Right lobe of liver (tissue), 6 donors: ENCODE data around the gene GRIA3. TPM values are rescaled to one million over a fixed set of nuclear protein-coding genes. Genes with fewer than 3 reads are reported as not detected.

Source experiments
- ATAC-seq, 4 donors: fragments of 200-7000 bp; cut with Tn5 transposase; one replicate each; pipeline ENCODE4 v1.9.1; 2020; ENCODE audit warnings: mild to moderate bottlenecking in 4 of 4, moderate library complexity in 4 of 4
- DNase-seq, 3 donors: peaks; one replicate each; pipeline ENCODE4 v3.0.0-alpha.2; 2020
- H3K27ac ChIP-seq, 3 donors: fragments of 200-600 bp; one replicate each; pipeline ENCODE4 v1.8.0; 2022
- H3K27me3 ChIP-seq, 2 donors: fragments of 200-600 bp; one replicate each; pipeline ENCODE4 v1.8.0; 2022
- H3K36me3 ChIP-seq, 4 donors: fragments of 200-600 bp; sonication (generic) in 1 of 4; one replicate each; pipeline versions ENCODE4 v1.5.1 to v1.8.0; 2017 to 2022; ENCODE audit warnings: control low read depth in 1 of 4
- H3K4me1 ChIP-seq, 4 donors: fragments of 200-600 bp; sonication (generic) in 1 of 4; one replicate each; pipeline versions ENCODE4 v1.5.1 to v1.8.0; 2017 to 2022; ENCODE audit warnings: control low read depth in 1 of 4
- H3K4me3 ChIP-seq, 3 donors: fragments of 200-600 bp; one replicate each; pipeline ENCODE4 v1.8.0; 2022
- H3K9me3 ChIP-seq, 4 donors: fragments of 200-600 bp; sonication (generic) in 1 of 4; one replicate each; pipeline versions ENCODE4 v1.5.1 to v1.8.0; 2017 to 2022; ENCODE audit warnings: control low read depth in 1 of 4
- POLR2A ChIP-seq: fragments of 450-650 bp; IDR thresholded peaks from one replicate; pipeline ENCODE4 v1.6.1; 2017; ENCODE audit warnings: antibody characterized with exemption, mild to moderate bottlenecking
- WGBS: methylation state at CpG from one replicate; pipeline ENCODE4 v1.1.6; 2018; ENCODE audit warnings: low coverage, low lambda C conversion rate; ENCODE audit not compliant: insufficient coverage; ENCODE audit errors: missing lambda C conversion rate; 5-methylcytosine and 5-hydroxymethylcytosine counted together
- intact Hi-C, 2 donors: fragments of 100-400 bp; cut with DNase I; formaldehyde crosslinking; loops; one replicate each; pipeline versions ENCODE4 v1.11.2 to v1.14.1; 2022
- total RNA-seq, 6 experiments: library from RNA; depleted of rRNA in 2 of 6; stranded (reverse); fragments of >200 nt in 2 of 6; fragmentation: NEBNext Ultra II Directional in 3 of 6; extraction: Animal tissue kit (Norgen Biotek cat#: 25700) in 3 of 6; gene quantifications; one replicate each; pipeline versions ENCODE4 v1.1.0 to v1.2.4, GENCODE V29; 2016 to 2023
- TF ChIP-seq, protein P1 (sequence below), 4 donors: fragments of 200-600 bp in 3 of 4; fragments of 450-650 bp in 1 of 4; IDR thresholded peaks; one replicate each; pipeline versions ENCODE4 v1.5.1 to v1.8.0; 2016 to 2022; ENCODE audit warnings: antibody characterized with exemption in 4 of 4, mild to moderate bottlenecking in 2 of 4
- donor health status: DM: no; HTN: yes; CAD: no.
- donor health status: DM: no; HTN: no; CAD: no.
- donor health status: DM: no; HTN: no; CAD: no.
- donor health status: DM: no; HTN: yes; CAD: no.
- donor health status: DM: no; HTN: yes; CAD: no.

GRIA3 gene
- total RNA-seq, 6 experiments from 2014 or later, result 0.93 to 6.4 (median 4.1) TPM

DNA sequence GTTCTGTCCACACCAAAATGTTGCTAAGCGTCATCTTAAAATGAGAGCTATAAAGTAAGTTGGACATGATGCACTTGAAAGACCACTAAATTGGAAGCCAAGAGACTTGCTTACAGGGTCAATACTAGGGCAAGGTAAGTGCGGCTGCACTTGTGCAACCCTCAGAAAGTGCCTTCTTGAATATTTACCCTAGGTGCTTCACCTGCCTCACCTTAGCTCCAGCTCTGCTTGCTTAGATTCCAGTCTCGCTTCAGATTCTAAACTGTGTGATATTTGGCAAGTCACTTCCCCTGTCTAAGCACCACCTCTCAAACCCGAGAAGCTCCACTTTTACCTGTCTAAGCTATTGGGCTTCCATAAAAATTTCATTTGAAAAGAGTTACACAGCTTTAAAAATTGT is 136.5 kb downstream of the GRIA3 start:
- ATAC-seq, result no peak
- DNase-seq, result no peak
- intact Hi-C loops, result no loop called here

GRCh38 chrX:123322536-123322935 is 138.5 kb downstream of the GRIA3 start:
- H3K4me1 ChIP-seq, result no peaks in the 10 kb centered on the region
- ATAC-seq (no peak), DNase-seq (no peak)
- 35% methylated on average over 3 of the region's 3 CpGs for WGBS
- H3K27me3 ChIP-seq, result no peaks in the 10 kb centered on the region
- no peak overlapping the region for H3K4me3 ChIP-seq
- H3K27ac ChIP-seq, result no peak overlapping the region
- H3K9me3 ChIP-seq, result no peaks in the 10 kb centered on the region
- TF ChIP-seq POLR2A, result no peak
- TF ChIP-seq, protein P1, sequence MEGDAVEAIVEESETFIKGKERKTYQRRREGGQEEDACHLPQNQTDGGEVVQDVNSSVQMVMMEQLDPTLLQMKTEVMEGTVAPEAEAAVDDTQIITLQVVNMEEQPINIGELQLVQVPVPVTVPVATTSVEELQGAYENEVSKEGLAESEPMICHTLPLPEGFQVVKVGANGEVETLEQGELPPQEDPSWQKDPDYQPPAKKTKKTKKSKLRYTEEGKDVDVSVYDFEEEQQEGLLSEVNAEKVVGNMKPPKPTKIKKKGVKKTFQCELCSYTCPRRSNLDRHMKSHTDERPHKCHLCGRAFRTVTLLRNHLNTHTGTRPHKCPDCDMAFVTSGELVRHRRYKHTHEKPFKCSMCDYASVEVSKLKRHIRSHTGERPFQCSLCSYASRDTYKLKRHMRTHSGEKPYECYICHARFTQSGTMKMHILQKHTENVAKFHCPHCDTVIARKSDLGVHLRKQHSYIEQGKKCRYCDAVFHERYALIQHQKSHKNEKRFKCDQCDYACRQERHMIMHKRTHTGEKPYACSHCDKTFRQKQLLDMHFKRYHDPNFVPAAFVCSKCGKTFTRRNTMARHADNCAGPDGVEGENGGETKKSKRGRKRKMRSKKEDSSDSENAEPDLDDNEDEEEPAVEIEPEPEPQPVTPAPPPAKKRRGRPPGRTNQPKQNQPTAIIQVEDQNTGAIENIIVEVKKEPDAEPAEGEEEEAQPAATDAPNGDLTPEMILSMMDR (IDR thresholded peaks at IDR 0.05), result no peak
- intact Hi-C loops, result no loop called here
- H3K36me3 ChIP-seq, result no peaks in the 10 kb centered on the region

More for the DNA sequence above, 136.5 kb downstream of the GRIA3 start:
- TF ChIP-seq, protein P1 (IDR thresholded peaks at IDR 0.05), result no peak
- no peak for TF ChIP-seq POLR2A
- Histone ChIP-seq H3K27me3 (no peaks in the 10 kb centered on the region), H3K27ac (no peak overlapping the region), H3K9me3 (no peaks in the 10 kb centered on the region), H3K4me1 (no peaks in the 10 kb centered on the region), H3K36me3 (no peaks in the 10 kb centered on the region), H3K4me3 (no peak overlapping the region)
- WGBS, result 27% methylated on average over 1 of the region's 4 CpGs

- Histone ChIP-seq H3K27me3 (no peaks in the 10 kb centered on the region), H3K36me3 (no peaks in the 10 kb centered on the region), H3K4me3 (no peak overlapping the region), H3K4me1 (no peaks in the 10 kb centered on the region), H3K9me3 (no peaks in the 10 kb centered on the region), H3K27ac (no peak overlapping the region)
- ATAC-seq (no peak), DNase-seq (no peak)
- no peak for TF ChIP-seq POLR2A
- TF ChIP-seq, protein P1 (IDR thresholded peaks at IDR 0.05), result no peak
- WGBS, result 64% methylated on average over 5 of the region's 5 CpGs
- intact Hi-C loops, result no loop called here
Observed at GRCh38 chrX:123324625-123325024, 140.5 kb downstream of the GRIA3 start.

DNA sequence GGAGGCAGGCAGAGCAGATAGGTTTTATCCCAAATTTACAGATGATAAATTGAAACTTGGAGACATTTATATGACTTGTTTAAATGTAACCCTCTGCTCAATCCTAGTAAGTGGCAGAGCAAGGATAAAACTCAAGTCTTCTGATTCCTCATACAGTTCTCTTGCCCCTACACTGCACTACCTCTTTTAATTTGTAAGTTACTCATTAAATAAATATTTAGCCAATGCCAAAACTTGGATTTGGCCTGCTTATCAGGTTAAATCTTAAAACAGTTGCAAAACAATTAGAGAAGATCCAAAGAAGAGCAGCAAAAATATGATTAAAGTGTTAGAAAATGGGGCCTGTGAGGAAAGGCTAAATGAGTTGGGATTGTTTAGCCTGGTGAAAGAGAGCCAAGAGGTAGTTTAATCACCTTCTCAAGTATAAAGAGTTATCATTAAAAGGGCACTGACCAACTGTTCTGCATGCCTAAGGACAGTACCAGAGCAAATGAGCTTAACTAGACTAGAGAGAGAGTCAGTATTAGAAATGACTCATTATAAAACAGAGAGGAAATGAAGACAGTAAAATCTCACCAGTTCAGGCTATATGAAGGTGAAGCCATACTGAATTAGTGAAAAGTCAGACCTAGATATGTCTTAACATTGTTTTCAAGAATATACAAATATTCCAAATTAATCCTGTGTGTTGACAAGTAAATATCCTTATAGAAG is 146.3 kb downstream of the GRIA3 start:
- intact Hi-C loops, result no loop called here
- no peaks in the 10 kb centered on the region for H3K9me3 ChIP-seq
- no peaks in the 10 kb centered on the region for H3K27me3 ChIP-seq
- DNase-seq, result no peak
- H3K4me3 ChIP-seq, result no peak overlapping the region
- peak; percentile 41 to 86 (median 66) for ATAC-seq
- H3K27ac ChIP-seq, result peak overlapping the region in 1 of 3 donors; percentile 5
- TF ChIP-seq, protein P1 (IDR thresholded peaks at IDR 0.05), result no peak
- no peak for TF ChIP-seq POLR2A
- H3K4me1 ChIP-seq, result peaks cover 0 to 6% (median 0%) of the 10 kb centered on the region in 4 donors
- H3K36me3 ChIP-seq, result no peaks in the 10 kb centered on the region
